SH-SY5Y (cell line): ENCODE data around the gene MMP24.

Experiments
- GATA2 ChIP-seq: IDR thresholded peaks from 2 replicates; pipeline ENCODE4 v1.6.1; 2011; ENCODE audit warnings: mild to moderate bottlenecking, low read depth, low read length
- GATA3 ChIP-seq: IDR thresholded peaks from 2 replicates; pipeline ENCODE4 v1.6.1; 2011; ENCODE audit warnings: low read depth, mild to moderate bottlenecking, low read length, moderate library complexity

- TF ChIP-seq GATA3 (no peak), GATA2 (no peak)
Measured at GRCh38 chr20:35240083-35240810, 13.8 kb downstream of the MMP24 start.
